Suprapubic skin (tissue), 3 donors: ENCODE data around the gene RPEL1.
"Not testable (repeated sequence)": the region's sequence is repeated elsewhere in the genome, so short reads cannot be mapped to it uniquely, and the experiment has no call there.

ENCODE experiments used
- POLR2AphosphoS5 ChIP-seq, 3 donors: sonication (generic); formaldehyde crosslinking; IDR thresholded peaks; one replicate each; pipeline ENCODE4 v1.6.1; 2017; ENCODE audit warnings: antibody characterized with exemption in 3 of 3
- TF ChIP-seq, protein P1 (sequence below), 2 donors: fragments of 200-600 bp in 1 of 2; fragments of 450-650 bp in 1 of 2; sonication (generic) in 1 of 2; IDR thresholded peaks; one replicate each; pipeline ENCODE4 v1.5.1; 2016 to 2019; ENCODE audit warnings: antibody characterized with exemption in 2 of 2, mild to moderate bottlenecking in 1 of 2, moderate library complexity in 1 of 2

DNA sequence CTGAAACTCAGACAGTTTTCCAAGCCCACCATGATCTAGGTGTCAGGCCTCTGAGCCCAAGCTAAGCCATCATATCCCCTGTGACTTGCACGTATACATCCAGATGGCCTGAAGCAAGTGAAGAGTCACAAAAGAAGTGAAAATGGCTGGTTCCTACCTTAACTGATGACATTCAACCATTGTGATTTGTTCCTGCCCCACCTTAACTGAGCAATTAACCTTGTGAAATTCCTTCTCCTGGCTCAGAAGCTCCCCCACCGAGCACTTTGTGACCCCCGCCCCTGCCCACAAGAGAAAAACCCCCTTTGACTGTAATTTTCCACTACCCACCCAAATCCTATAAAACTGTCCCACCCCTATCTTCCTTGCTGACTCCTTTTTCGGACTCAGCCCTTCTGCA, 40.3 kb upstream of the RPEL1 start:
- TF ChIP-seq, protein P1, sequence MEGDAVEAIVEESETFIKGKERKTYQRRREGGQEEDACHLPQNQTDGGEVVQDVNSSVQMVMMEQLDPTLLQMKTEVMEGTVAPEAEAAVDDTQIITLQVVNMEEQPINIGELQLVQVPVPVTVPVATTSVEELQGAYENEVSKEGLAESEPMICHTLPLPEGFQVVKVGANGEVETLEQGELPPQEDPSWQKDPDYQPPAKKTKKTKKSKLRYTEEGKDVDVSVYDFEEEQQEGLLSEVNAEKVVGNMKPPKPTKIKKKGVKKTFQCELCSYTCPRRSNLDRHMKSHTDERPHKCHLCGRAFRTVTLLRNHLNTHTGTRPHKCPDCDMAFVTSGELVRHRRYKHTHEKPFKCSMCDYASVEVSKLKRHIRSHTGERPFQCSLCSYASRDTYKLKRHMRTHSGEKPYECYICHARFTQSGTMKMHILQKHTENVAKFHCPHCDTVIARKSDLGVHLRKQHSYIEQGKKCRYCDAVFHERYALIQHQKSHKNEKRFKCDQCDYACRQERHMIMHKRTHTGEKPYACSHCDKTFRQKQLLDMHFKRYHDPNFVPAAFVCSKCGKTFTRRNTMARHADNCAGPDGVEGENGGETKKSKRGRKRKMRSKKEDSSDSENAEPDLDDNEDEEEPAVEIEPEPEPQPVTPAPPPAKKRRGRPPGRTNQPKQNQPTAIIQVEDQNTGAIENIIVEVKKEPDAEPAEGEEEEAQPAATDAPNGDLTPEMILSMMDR (IDR thresholded peaks at IDR 0.05) = not testable (repeated sequence)
- not testable (repeated sequence) for TF ChIP-seq POLR2AphosphoS5 (IDR thresholded peaks at IDR 0.05)
